ENCODE measurements around the gene KRT71. TPM values are rescaled to one million over a fixed set of nuclear protein-coding genes. Genes with fewer than 3 reads are reported as not detected.

KRT71 gene
- total RNA-seq, 1 donor: not detected

GRCh38 chr12:52573743-52574142, 20.8 kb upstream of the KRT71 start, which contains the start of gene KRT74:
Gene KRT74 (minus strand): TSS chr12:52573843. CDS start chr12:52573777, 66 bp downstream.
- no peaks in the 10 kb centered on the region for H4K20me1 ChIP-seq (ENCODE audit: insufficient read depth, low read length)
- H3K79me2 ChIP-seq (ENCODE audit: insufficient read depth, low read length): no peaks in the 10 kb centered on the region
- TF ChIP-seq CTCF (IDR thresholded peaks at IDR 0.05; ENCODE audit: extremely low read depth, low read depth, low read length): no peak
- H3K27me3 ChIP-seq (ENCODE audit: insufficient read depth, low read length): peaks cover 66% of the 10 kb centered on the region
- H2AFZ ChIP-seq (ENCODE audit: low read length): no peak within 1 kb of the TSS
- no peaks in the 10 kb centered on the region for H3K4me1 ChIP-seq (ENCODE audit: insufficient read depth, low read length)
- H3K9me3 ChIP-seq (ENCODE audit: low read depth, low read length): no peaks in the 10 kb centered on the region
- no peak within 1 kb of the TSS for H3K4me3 ChIP-seq (ENCODE audit: insufficient read depth, low read length)
- no peaks in the 10 kb centered on the region for H3K36me3 ChIP-seq (ENCODE audit: insufficient read depth, low read length)
- peak; percentile 59 for DNase-seq (ENCODE audit: insufficient read length, low spot score, missing footprints)
- no peak within 1 kb of the TSS for H3K4me2 ChIP-seq (ENCODE audit: insufficient read depth, low read length)
- H3K27ac ChIP-seq (ENCODE audit: low read depth, low read length): no peak within 1 kb of the TSS

- Histone ChIP-seq H3K4me1 (ENCODE audit: insufficient read depth, low read length) (no peaks in the 10 kb centered on the region), H2AFZ (ENCODE audit: low read length) (no peak overlapping the region), H3K4me2 (ENCODE audit: insufficient read depth, low read length) (no peak overlapping the region), H3K27ac (ENCODE audit: low read depth, low read length) (no peak overlapping the region), H3K36me3 (ENCODE audit: insufficient read depth, low read length) (no peaks in the 10 kb centered on the region), H3K27me3 (ENCODE audit: insufficient read depth, low read length) (peaks cover 61% of the 10 kb centered on the region), H4K20me1 (ENCODE audit: insufficient read depth, low read length) (no peaks in the 10 kb centered on the region), H3K79me2 (ENCODE audit: insufficient read depth, low read length) (no peaks in the 10 kb centered on the region), H3K9me3 (ENCODE audit: low read depth, low read length) (no peaks in the 10 kb centered on the region), H3K4me3 (ENCODE audit: insufficient read depth, low read length) (no peak overlapping the region)
- TF ChIP-seq CTCF (IDR thresholded peaks at IDR 0.05; ENCODE audit: extremely low read depth, low read depth, low read length): no peak
- peak; percentile 25 for DNase-seq (ENCODE audit: insufficient read length, low spot score, missing footprints)
Observed at GRCh38 chr12:52573306-52573705, 20.4 kb upstream of the KRT71 start.

- TF ChIP-seq CTCF (IDR thresholded peaks at IDR 0.05; ENCODE audit: extremely low read depth, low read depth, low read length): no peak
- Histone ChIP-seq H3K27me3 (ENCODE audit: insufficient read depth, low read length) (peaks cover 70% of the 10 kb centered on the region), H3K4me2 (ENCODE audit: insufficient read depth, low read length) (no peak overlapping the region)
Observed at GRCh38 chr12:52570511-52570910, 17.6 kb upstream of the KRT71 start.

GRCh38 chr12:52568111-52568510, 15.2 kb upstream of the KRT71 start:
- no peaks in the 10 kb centered on the region for H3K36me3 ChIP-seq (ENCODE audit: insufficient read depth, low read length)
- H3K4me3 ChIP-seq (ENCODE audit: insufficient read depth, low read length): no peak overlapping the region
- no peaks in the 10 kb centered on the region for H4K20me1 ChIP-seq (ENCODE audit: insufficient read depth, low read length)
- no peaks in the 10 kb centered on the region for H3K9me3 ChIP-seq (ENCODE audit: low read depth, low read length)
- H3K4me2 ChIP-seq (ENCODE audit: insufficient read depth, low read length): no peak overlapping the region
- H3K27ac ChIP-seq (ENCODE audit: low read depth, low read length): no peak overlapping the region
- H3K4me1 ChIP-seq (ENCODE audit: insufficient read depth, low read length): no peaks in the 10 kb centered on the region
- no peak for TF ChIP-seq CTCF (IDR thresholded peaks at IDR 0.05; ENCODE audit: extremely low read depth, low read depth, low read length)
- peak; percentile 17 for DNase-seq (ENCODE audit: insufficient read length, low spot score, missing footprints)
- no peaks in the 10 kb centered on the region for H3K79me2 ChIP-seq (ENCODE audit: insufficient read depth, low read length)
- peaks cover 75% of the 10 kb centered on the region for H3K27me3 ChIP-seq (ENCODE audit: insufficient read depth, low read length)
- H2AFZ ChIP-seq (ENCODE audit: low read length): no peak overlapping the region

More at GRCh38 chr12:52570511-52570910, 17.6 kb upstream of the KRT71 start:
- Histone ChIP-seq H3K9me3 (ENCODE audit: low read depth, low read length) (no peaks in the 10 kb centered on the region), H3K4me1 (ENCODE audit: insufficient read depth, low read length) (no peaks in the 10 kb centered on the region), H3K36me3 (ENCODE audit: insufficient read depth, low read length) (no peaks in the 10 kb centered on the region), H3K79me2 (ENCODE audit: insufficient read depth, low read length) (no peaks in the 10 kb centered on the region), H4K20me1 (ENCODE audit: insufficient read depth, low read length) (no peaks in the 10 kb centered on the region), H3K27ac (ENCODE audit: low read depth, low read length) (no peak overlapping the region), H3K4me3 (ENCODE audit: insufficient read depth, low read length) (no peak overlapping the region), H2AFZ (ENCODE audit: low read length) (no peak overlapping the region)
- peak; percentile 4 for DNase-seq (ENCODE audit: insufficient read length, low spot score, missing footprints)
